ENCODE results near the gene POLH. TPM values are rescaled to one million over a fixed set of nuclear protein-coding genes. Genes with fewer than 3 reads are reported as not detected.

Gene POLH
- polyA plus RNA-seq, 1 of the 3 experiments (the other 2 are of a cell fraction), result 11.5 TPM

DNA sequence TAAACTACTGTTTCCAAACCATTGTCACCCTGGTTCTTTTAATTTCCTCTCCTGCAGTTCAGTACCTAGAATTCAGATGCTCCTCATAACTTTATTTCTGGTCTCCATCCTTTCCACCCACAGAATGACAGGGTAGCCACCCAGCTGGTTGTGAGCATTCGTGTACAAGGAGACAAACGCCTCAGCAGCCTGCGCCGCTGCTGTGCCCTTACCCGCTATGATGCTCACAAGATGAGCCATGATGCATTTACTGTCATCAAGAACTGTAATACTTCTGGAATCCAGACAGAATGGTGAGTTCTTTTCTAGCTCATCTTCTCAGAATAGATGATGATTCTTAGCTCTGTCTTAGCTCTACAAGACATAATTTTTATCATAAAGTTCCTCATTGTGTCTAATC lies 34.4 kb downstream of the POLH start:
- Histone ChIP-seq H3K9me3 (no peaks in the 10 kb centered on the region), H3K79me2 (ENCODE audit: insufficient read depth) (peaks cover 18% of the 10 kb centered on the region), H3K36me3 (replicated peaks in 1 of 2; ENCODE audit: control insufficient read depth in 1 of 2, insufficient read depth in 2 of 2, low read length in 1 of 2) (peaks cover 35 to 75% of the 10 kb centered on the region in 2 experiments), H3K9ac (no peak overlapping the region), H3K4me3 (ENCODE audit: low read depth in 2 of 2, low read length in 1 of 2) (no peak overlapping the region), H3K27me3 (ENCODE audit: insufficient read depth) (no peaks in the 10 kb centered on the region), H3F3A (replicated peaks; ENCODE audit: insufficient read depth) (peaks cover 7% of the 10 kb centered on the region), H3K4me2 (no peak overlapping the region), H3K9me2 (no peaks in the 10 kb centered on the region), H3K27ac (ENCODE audit: low read depth in 2 of 2, low read length in 1 of 2) (no peak overlapping the region), H3K4me1 (ENCODE audit: control insufficient read depth in 1 of 2, insufficient read depth in 2 of 2, low read depth in 1 of 2, low read length in 1 of 2) (no peaks in the 10 kb centered on the region; a peak in 1 of 4 replicates), H2AFZ (ENCODE audit: low read depth) (no peak overlapping the region), H4K20me1 (ENCODE audit: insufficient read depth) (no peaks in the 10 kb centered on the region)
- TF ChIP-seq SMC3 (IDR thresholded peaks at IDR 0.05; ENCODE audit: low read depth, low read length), result no peak
- CTCF ChIA-PET, result interaction anchor here (1.1 to 3.7 kb wide), 5 partner anchors 13 to 476 kb away, joined by 3 to 19 read pairs (median 3); no protein-coding TSS in a partner anchor
- no peak for DNase-seq
- WGBS (ENCODE audit: low lambda C conversion rate), result 98% methylated on average over 5 of the region's 5 CpGs
- POLR2A ChIA-PET, result interaction anchor here (0.6 kb wide), 1 partner anchor 1698 kb away, joined by 4 read pairs; no protein-coding TSS in a partner anchor

DNA sequence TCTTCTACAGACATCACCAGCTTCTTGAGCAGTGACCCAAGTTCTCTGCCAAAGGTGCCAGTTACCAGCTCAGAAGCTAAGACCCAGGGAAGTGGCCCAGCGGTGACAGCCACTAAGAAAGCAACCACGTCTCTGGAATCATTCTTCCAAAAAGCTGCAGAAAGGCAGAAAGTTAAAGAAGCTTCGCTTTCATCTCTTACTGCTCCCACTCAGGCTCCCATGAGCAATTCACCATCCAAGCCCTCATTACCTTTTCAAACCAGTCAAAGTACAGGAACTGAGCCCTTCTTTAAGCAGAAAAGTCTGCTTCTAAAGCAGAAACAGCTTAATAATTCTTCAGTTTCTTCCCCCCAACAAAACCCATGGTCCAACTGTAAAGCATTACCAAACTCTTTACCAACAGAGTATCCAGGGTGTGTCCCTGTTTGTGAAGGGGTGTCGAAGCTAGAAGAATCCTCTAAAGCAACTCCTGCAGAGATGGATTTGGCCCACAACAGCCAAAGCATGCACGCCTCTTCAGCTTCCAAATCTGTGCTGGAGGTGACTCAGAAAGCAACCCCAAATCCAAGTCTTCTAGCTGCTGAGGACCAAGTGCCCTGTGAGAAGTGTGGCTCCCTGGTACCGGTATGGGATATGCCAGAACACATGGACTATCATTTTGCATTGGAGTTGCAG lies 37.9 kb downstream of the POLH start:
- CTCF ChIA-PET, result interaction anchor here (2.5 to 3.4 kb wide), 2 partner anchors 53 to 465 kb away, joined by 12 to 13 read pairs; no protein-coding TSS in a partner anchor
- no peak for DNase-seq
- Histone ChIP-seq H3F3A (replicated peaks; ENCODE audit: insufficient read depth) (peaks cover 19% of the 10 kb centered on the region), H3K9me2 (no peaks in the 10 kb centered on the region), H4K20me1 (ENCODE audit: insufficient read depth) (no peaks in the 10 kb centered on the region), H3K4me1 (ENCODE audit: control insufficient read depth in 1 of 2, insufficient read depth in 2 of 2, low read depth in 1 of 2, low read length in 1 of 2) (no peaks in the 10 kb centered on the region; a peak in 1 of 4 replicates), H3K4me2 (no peak overlapping the region), H3K9ac (no peak overlapping the region), H3K79me2 (ENCODE audit: insufficient read depth) (peaks cover 8% of the 10 kb centered on the region; the same call in 1 of the 2 replicates), H3K9me3 (no peaks in the 10 kb centered on the region), H3K27me3 (ENCODE audit: insufficient read depth) (no peaks in the 10 kb centered on the region), H3K4me3 (ENCODE audit: low read depth in 2 of 2, low read length in 1 of 2) (no peak overlapping the region), H3K27ac (ENCODE audit: low read depth in 2 of 2, low read length in 1 of 2) (no peak overlapping the region), H2AFZ (ENCODE audit: low read depth) (no peak overlapping the region), H3K36me3 (replicated peaks in 1 of 2; ENCODE audit: control insufficient read depth in 1 of 2, insufficient read depth in 2 of 2, low read length in 1 of 2) (peaks cover 35 to 61% of the 10 kb centered on the region in 2 experiments)
- POLR2A ChIA-PET, result interaction anchor here (0.8 to 1.5 kb wide), 2 partner anchors 13 to 16 kb away, joined by 5 to 6 read pairs; partner anchors contain the start of gene GTPBP2
- TF ChIP-seq, protein P1, sequence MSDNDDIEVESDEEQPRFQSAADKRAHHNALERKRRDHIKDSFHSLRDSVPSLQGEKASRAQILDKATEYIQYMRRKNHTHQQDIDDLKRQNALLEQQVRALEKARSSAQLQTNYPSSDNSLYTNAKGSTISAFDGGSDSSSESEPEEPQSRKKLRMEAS (IDR thresholded peaks at IDR 0.05; ENCODE audit: low read depth), result no peak
- TF ChIP-seq TEAD4 (IDR thresholded peaks at IDR 0.05; ENCODE audit: borderline replicate concordance, insufficient read depth) (no peak), RFX5 (IDR thresholded peaks at IDR 0.05; ENCODE audit: low read length) (no peak), MXI1 (IDR thresholded peaks at IDR 0.05; ENCODE audit: low read depth, low read length) (no peak), MEF2A (IDR thresholded peaks at IDR 0.05; ENCODE audit: borderline replicate concordance, low read depth) (no peak), FOSL2 (IDR thresholded peaks at IDR 0.05; ENCODE audit: borderline replicate concordance, low read depth) (no peak), TAF1 (IDR thresholded peaks at IDR 0.05; ENCODE audit: borderline replicate concordance, low read depth, low read length) (no peak), SIN3A (IDR thresholded peaks at IDR 0.05; ENCODE audit: borderline replicate concordance, low read depth, low read length) (no peak), FOXJ3 (CRISPR knock-in tag; IDR thresholded peaks at IDR 0.05) (no peak), RAD21 (IDR thresholded peaks at IDR 0.05; ENCODE audit: low read length) (no peak), CHD2 (IDR thresholded peaks at IDR 0.05; ENCODE audit: low read length, partially characterized antibody) (no peak), SMC3 (IDR thresholded peaks at IDR 0.05; ENCODE audit: low read depth, low read length) (no peak)
- TF ChIP-seq, protein P2, sequence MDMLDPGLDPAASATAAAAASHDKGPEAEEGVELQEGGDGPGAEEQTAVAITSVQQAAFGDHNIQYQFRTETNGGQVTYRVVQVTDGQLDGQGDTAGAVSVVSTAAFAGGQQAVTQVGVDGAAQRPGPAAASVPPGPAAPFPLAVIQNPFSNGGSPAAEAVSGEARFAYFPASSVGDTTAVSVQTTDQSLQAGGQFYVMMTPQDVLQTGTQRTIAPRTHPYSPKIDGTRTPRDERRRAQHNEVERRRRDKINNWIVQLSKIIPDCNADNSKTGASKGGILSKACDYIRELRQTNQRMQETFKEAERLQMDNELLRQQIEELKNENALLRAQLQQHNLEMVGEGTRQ (IDR thresholded peaks at IDR 0.05; ENCODE audit: borderline replicate concordance, low read depth, low read length), result no peak
- TF ChIP-seq, protein P3, sequence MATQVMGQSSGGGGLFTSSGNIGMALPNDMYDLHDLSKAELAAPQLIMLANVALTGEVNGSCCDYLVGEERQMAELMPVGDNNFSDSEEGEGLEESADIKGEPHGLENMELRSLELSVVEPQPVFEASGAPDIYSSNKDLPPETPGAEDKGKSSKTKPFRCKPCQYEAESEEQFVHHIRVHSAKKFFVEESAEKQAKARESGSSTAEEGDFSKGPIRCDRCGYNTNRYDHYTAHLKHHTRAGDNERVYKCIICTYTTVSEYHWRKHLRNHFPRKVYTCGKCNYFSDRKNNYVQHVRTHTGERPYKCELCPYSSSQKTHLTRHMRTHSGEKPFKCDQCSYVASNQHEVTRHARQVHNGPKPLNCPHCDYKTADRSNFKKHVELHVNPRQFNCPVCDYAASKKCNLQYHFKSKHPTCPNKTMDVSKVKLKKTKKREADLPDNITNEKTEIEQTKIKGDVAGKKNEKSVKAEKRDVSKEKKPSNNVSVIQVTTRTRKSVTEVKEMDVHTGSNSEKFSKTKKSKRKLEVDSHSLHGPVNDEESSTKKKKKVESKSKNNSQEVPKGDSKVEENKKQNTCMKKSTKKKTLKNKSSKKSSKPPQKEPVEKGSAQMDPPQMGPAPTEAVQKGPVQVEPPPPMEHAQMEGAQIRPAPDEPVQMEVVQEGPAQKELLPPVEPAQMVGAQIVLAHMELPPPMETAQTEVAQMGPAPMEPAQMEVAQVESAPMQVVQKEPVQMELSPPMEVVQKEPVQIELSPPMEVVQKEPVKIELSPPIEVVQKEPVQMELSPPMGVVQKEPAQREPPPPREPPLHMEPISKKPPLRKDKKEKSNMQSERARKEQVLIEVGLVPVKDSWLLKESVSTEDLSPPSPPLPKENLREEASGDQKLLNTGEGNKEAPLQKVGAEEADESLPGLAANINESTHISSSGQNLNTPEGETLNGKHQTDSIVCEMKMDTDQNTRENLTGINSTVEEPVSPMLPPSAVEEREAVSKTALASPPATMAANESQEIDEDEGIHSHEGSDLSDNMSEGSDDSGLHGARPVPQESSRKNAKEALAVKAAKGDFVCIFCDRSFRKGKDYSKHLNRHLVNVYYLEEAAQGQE (IDR thresholded peaks at IDR 0.05; ENCODE audit: low read depth, low read length), result no peak
- WGBS (ENCODE audit: low lambda C conversion rate), result 97% methylated on average over 6 of the region's 6 CpGs

Measured in SK-N-SH (cell line).